HG03066 (cell line): ENCODE data around the gene CCDC167.

Source experiments
- ATAC-seq: cut with Tn5 transposase; IDR thresholded peaks from one replicate; pipeline ENCODE4 v1.9.1; 2021; ENCODE audit warnings: low read depth; ENCODE audit not compliant: unreplicated experiment

CCDC167 gene

DNA sequence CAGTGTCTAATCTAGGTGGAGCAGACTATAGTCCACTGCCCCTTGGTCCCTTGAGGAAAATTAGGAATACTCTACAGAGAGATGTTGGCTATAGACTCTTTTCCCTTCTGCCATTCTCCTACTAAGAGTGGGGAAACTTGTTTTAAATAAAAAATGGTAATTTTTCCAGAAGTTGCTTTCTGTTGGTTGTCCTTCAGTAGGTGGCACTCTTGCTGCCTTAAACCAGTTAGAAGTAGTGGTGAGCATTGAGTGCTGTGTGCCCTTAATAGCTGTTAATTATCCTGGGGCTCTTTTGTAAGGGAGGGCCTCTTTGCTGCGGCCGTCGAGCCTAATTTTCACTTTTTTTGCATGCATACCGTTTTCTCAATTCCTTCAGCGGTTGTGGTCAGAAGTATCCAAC is 63.9 kb downstream of the CCDC167 start:
- ATAC-seq = no peak

DNA sequence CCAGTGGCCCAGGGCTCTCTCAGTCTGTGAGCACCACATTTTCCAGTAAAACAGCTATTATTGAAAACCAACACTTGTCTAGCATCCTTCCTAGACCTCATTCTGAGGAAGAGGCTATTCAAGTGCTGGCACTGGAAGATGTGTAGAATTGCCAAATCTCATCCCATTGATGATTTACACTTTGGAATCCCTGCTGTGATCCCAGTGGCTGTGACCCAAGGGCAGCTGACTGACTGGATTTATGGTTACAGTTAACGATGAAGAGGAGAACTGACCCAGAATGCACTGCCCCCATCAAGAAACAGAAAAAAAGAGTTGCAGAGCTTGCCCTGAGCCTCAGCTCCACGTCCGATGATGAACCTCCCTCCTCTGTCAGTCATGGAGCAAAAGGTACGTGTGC is 64.3 kb downstream of the CCDC167 start:
- no peak for ATAC-seq

DNA sequence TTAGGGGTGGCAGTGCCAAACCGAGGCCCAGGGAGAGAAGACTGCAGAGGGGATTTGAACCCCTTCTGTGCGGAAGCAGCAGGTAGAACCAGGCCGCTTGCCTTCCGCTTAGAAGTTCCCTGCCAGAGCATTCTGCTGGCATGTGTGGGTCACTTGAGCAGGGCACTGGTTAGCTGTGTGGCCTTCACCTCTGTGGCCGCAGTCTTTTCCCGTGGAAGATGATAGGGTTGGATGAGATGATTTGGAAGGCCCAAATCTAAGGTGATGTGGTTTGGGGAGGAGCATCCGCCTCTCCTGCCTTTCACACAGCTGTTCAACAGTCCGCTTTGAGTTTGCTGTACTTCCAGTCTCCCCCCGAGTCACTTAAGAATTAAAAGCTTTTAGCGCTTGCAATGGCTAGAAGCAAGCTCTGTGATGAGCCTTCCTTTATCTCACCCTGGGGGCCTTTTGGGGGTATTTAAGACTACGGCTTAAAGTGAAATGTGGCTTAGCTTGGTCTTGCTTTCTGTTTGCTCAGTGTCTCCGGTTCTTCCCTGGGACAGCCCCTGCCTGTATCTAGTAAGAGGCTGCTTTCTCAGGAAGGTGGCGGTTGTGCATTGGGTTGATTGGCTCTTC is 65.9 kb downstream of the CCDC167 start:
- peak; percentile 33 for ATAC-seq
